Left lung (tissue), 10 donors: ENCODE results near the gene INAVA. TPM values are rescaled to one million over a fixed set of nuclear protein-coding genes. Genes with fewer than 3 reads are reported as not detected.
"Not testable (repeated sequence)": the region's sequence is repeated elsewhere in the genome, so short reads cannot be mapped to it uniquely, and the experiment has no call there.

ENCODE experiments used
- ATAC-seq: fragments of 200-7000 bp; cut with Tn5 transposase; one replicate; pipeline ENCODE4 v1.9.1; 2020; ENCODE audit warnings: moderate library complexity
- DNase-seq, 4 donors: peaks; one replicate each; pipeline ENCODE4 v3.0.0-alpha.2; 2013 to 2020
- H3K27ac ChIP-seq, 2 donors: fragments of 200-600 bp; sonication (generic) in 1 of 2; one replicate each; pipeline versions ENCODE4 v1.5.0 to v1.8.0; 2020 to 2021
- H3K27me3 ChIP-seq, 2 donors: fragments of 200-600 bp; sonication (generic) in 1 of 2; one replicate each; pipeline versions ENCODE4 v1.5.0 to v1.8.0; 2020 to 2021
- H3K36me3 ChIP-seq, 2 donors: fragments of 200-600 bp; sonication (generic) in 1 of 2; one replicate each; pipeline versions ENCODE4 v1.5.0 to v1.8.0; 2020 to 2021
- H3K4me1 ChIP-seq, 2 donors: fragments of 200-600 bp; one replicate each; pipeline ENCODE4 v1.8.0; 2021
- H3K4me3 ChIP-seq, 2 donors: fragments of 200-600 bp; sonication (generic) in 1 of 2; one replicate each; pipeline versions ENCODE4 v1.5.0 to v1.8.0; 2020 to 2021; ENCODE audit warnings: mild to moderate bottlenecking in 1 of 2
- H3K9me3 ChIP-seq, 2 donors: fragments of 200-600 bp; sonication (generic) in 1 of 2; one replicate each; pipeline versions ENCODE4 v1.5.0 to v1.8.0; 2020 to 2021
- CTCF ChIP-seq, 2 donors: fragments of 200-600 bp; sonication (generic) in 1 of 2; IDR thresholded peaks; one replicate each; pipeline versions ENCODE4 v1.5.0 to v1.8.0; 2021; ENCODE audit warnings: antibody characterized with exemption in 2 of 2
- intact Hi-C, 2 donors: fragments of 100-400 bp; cut with DNase I; formaldehyde crosslinking; loops; one replicate each; pipeline versions ENCODE4 v1.11.2 to v1.14.2; 2022
- polyA plus RNA-seq, 6 donors: library from polyadenylated mRNA; unstranded; fragments of 120-200 nt; gene quantifications; one replicate each; pipeline ENCODE4 v1.2.1, GENCODE V29; 2013; ENCODE audit not compliant: insufficient read length in 6 of 6
- total RNA-seq, 2 donors: library from RNA; stranded (reverse); fragmentation: NEBNext Ultra II Directional; extraction: Animal tissue kit (Norgen Biotek cat#: 25700); gene quantifications; one replicate each; pipeline ENCODE4 v1.2.1, GENCODE V29; 2021
- donor health status: DM: no; HTN: yes; CAD: no.
- donor health status: DM: no; HTN: no; CAD: no.

INAVA gene
- total and polyA plus RNA-seq, 8 donors, result 5.5 to 25.5 (median 23.1) TPM

- intact Hi-C loops, result no loop called here
- Histone ChIP-seq H3K9me3 (no peaks in the 10 kb centered on the region), H3K27ac (no peak overlapping the region), H3K27me3 (no peaks in the 10 kb centered on the region), H3K4me3 (no peak overlapping the region), H3K4me1 (no peaks in the 10 kb centered on the region), H3K36me3 (no peaks in the 10 kb centered on the region)
- ATAC-seq (no peak), DNase-seq (no peak)
- TF ChIP-seq CTCF (IDR thresholded peaks at IDR 0.05), result no peak
These were observed 68.4 kb downstream of the INAVA start for GRCh38 chr1:200963076-200963475.

- H3K4me1 ChIP-seq, H3K27me3 ChIP-seq, intact Hi-C loops, ATAC-seq, H3K9me3 ChIP-seq, H3K27ac ChIP-seq, H3K4me3 ChIP-seq, H3K36me3 ChIP-seq: not testable (repeated sequence)
- peak in 1 of 4 donors; percentile 0 for DNase-seq
These were observed 69.2 kb downstream of the INAVA start for GRCh38 chr1:200963888-200964287.

Other genes starting within 250 kb of the INAVA start
- gene DDX59, start 225.0 kb upstream of the INAVA start, total RNA-seq, result 10 to 100 TPM; 15.4 to 24.1 TPM
- gene DDX59, start 225.0 kb upstream of the INAVA start, polyA plus RNA-seq, result 10 to 100 TPM; 28.5 to 36.4 (median 31.5) TPM
- 10 to 100 TPM; 32.2 TPM for gene CAMSAP2, start 156.0 kb upstream of the INAVA start, total RNA-seq
- 10 to 100 TPM; 46.8 to 55.0 (median 51.0) TPM for gene CAMSAP2, start 156.0 kb upstream of the INAVA start, polyA plus RNA-seq
- gene GPR25, start 21.9 kb upstream of the INAVA start, total RNA-seq, result under 1 TPM; 0.26 to 0.52 TPM
- gene GPR25, start 21.9 kb upstream of the INAVA start, polyA plus RNA-seq, result not detected
- 1 to 10 TPM; 2.0 to 7.9 TPM for gene KIF21B, start 128.8 kb downstream of the INAVA start, total RNA-seq
- 10 to 100 TPM in 3 of 6 donors, 1 to 10 TPM in 3; 5.9 to 15.1 (median 10.5) TPM for gene KIF21B, start 128.8 kb downstream of the INAVA start, polyA plus RNA-seq
- under 1 TPM in 1 of 2 donors, not detected in 1; 0.12 TPM for gene CACNA1S, start 217.5 kb downstream of the INAVA start, total RNA-seq
- gene CACNA1S, start 217.5 kb downstream of the INAVA start, polyA plus RNA-seq, result under 1 TPM; 0.10 to 0.17 (median 0.12) TPM
- gene ASCL5, start 232.3 kb downstream of the INAVA start, total RNA-seq, result 1 to 10 TPM in 1 of 2 donors, under 1 TPM in 1; 0.21 to 1.0 TPM
- under 1 TPM; 0.23 to 0.73 (median 0.58) TPM for gene ASCL5, start 232.3 kb downstream of the INAVA start, polyA plus RNA-seq